GM18861 (cell line): ENCODE measurements around the gene MALRD1.
"Not testable (repeated sequence)": the region's sequence is repeated elsewhere in the genome, so short reads cannot be mapped to it uniquely, and the experiment has no call there.

ENCODE experiments used
- ATAC-seq: cut with Tn5 transposase; IDR thresholded peaks from one replicate; pipeline ENCODE4 v1.9.1; 2021; ENCODE audit not compliant: unreplicated experiment

The MALRD1 gene

GRCh38 chr10:19480353-19480752 lies 431.8 kb downstream of the MALRD1 start:
- no peak for ATAC-seq

- ATAC-seq, result no peak
Measured at GRCh38 chr10:19483421-19483820, 434.8 kb downstream of the MALRD1 start.

DNA sequence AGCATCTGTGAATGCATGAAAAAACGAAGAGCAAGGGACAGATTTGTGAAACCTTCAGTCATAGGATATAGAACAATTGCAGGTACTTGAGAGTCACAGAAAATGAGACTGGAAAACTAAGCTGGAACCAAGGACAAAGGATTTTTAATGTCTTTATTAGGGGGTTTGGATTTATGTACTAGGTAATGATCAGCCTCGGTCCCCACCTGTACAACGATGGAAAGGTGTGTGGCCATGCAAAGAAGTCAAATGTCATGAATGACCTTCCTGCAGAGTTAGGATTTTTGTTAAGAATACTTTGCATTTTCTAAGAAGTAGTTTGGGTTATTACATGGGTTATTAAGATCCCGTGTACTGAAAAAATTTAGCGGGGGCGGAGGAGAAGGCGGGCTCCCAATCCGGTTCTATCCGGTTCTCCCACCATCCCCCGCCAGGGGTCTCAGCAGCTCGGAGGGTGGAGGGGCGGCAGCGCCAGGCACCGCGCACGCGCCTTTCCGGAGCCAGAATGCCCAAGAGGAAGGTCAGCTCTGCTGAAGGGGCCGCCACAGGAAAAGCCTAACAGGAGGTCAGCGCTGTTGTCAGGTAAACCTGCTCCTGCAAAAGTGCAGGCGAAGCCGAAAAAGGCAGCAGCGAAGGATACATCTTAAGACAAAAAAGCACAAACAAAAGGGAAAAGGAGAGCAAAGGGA lies 440.1 kb downstream of the MALRD1 start:
- no peak for ATAC-seq

GRCh38 chr10:19491166-19491565 lies 442.6 kb downstream of the MALRD1 start:
- no peak for ATAC-seq

- ATAC-seq, result no peak
Measured at GRCh38 chr10:19493917-19494316, 445.3 kb downstream of the MALRD1 start.

GRCh38 chr10:19497026-19497425 lies 448.4 kb downstream of the MALRD1 start:
- no peak for ATAC-seq

GRCh38 chr10:19498393-19499290 lies 450.0 kb downstream of the MALRD1 start:
- no peak for ATAC-seq

DNA sequence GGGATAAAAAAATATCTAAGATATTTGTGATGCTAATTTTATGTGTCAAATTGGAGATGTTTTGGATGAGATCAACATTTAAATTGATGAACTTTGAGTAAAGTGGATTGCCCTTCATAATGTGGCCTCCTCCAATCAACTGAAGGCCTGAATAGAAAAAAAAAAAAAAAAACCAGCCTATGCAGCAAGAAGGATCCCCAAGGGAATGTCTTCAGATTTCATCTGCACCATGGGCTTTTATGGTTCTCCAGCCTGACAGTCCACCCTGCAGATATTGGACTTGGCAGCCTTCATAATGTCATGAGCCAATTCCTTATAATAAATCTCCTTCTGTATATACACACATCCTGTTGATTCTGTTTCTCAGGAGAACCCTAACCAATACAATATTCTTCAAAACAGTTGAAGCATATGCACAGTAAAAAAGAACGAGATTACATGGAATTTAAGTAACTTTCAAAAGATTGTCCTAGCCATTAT lies 450.7 kb downstream of the MALRD1 start:
- ATAC-seq, result no peak

DNA sequence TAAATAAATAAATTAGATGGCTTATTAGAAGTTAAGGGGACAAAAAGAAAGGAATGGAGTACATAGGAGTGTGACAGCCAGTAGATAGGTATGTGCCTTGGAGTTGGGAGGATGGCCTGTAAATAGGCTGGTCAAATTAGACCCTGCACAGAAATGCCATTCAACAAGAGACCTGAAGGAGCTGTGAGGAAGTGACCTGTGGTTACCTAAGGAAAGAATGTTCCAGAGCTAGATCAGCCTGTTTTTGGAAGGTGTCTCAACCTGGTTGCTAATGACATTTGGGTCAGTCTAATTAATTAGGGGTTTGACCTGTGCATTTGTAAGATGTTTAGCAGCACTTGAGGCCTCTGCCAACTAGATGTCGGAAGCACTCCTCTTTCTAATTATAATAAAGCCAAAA lies 452.4 kb downstream of the MALRD1 start:
- ATAC-seq, result no peak

- no peak for ATAC-seq
Measured at GRCh38 chr10:19505320-19506312, 457.0 kb downstream of the MALRD1 start.

GRCh38 chr10:19510005-19510732 lies 461.6 kb downstream of the MALRD1 start:
- not testable (repeated sequence) for ATAC-seq

DNA sequence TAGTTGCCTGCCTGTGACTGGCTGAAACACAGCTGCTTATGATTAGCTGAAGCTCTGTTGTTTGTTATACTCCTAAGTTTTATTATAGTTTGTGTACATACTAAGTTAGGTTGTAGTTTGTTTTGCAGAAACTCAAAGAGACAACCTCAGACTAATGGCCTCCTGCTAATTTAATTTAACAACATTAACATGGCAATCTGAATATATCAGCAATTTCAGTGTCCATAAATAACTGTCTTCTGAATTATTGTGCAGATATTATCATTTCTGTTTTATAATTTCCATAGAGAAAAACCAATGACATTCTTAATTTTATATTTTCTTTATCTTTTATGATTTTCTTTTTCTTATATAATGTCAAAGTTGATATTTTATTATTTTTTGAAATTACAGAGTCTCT lies 469.5 kb downstream of the MALRD1 start:
- ATAC-seq, result no peak

DNA sequence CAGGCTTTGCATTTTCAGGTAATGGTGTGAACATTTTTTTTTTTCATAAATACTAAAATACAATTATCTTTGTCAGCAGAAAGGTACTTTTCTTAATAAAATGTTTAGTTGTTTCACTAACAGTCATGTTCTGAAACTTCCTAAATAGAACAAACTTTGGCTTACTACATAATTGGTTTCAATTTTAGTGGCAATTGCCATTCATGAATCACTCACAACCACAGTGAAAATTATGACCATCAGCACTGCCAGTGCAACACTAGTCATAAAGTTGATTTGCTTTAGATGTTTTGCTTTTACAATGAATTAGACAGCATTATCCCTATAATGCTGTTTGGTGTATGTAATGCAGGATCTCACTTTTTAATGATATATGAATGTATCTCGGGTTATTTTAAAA lies 470.0 kb downstream of the MALRD1 start:
- ATAC-seq, result no peak

DNA sequence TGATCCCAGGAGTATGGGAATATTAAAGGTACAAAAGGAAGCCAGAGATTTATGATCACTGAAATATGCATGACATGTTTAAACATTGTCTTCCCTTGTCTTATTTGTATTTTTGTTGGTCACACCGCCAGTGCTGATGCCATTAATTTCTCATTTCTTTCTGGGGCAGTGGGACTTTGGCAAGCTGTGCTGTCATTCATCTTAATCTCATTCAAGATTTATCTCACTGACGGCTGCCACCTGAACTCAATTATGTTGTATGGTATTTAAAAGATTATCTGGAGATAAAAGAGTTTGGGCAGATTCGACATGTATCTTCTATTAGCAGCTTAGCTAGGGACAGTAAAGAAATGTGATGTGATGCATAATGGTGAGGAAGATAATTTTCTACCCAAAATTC lies 482.7 kb downstream of the MALRD1 start:
- no peak for ATAC-seq

GRCh38 chr10:19532411-19532810 lies 483.8 kb downstream of the MALRD1 start:
- ATAC-seq, result no peak

GRCh38 chr10:19541299-19541698 lies 492.7 kb downstream of the MALRD1 start:
- ATAC-seq, result no peak

GRCh38 chr10:19546224-19546623 lies 497.6 kb downstream of the MALRD1 start:
- ATAC-seq, result no peak

- no peak for ATAC-seq
Measured at GRCh38 chr10:19549503-19549902, 500.9 kb downstream of the MALRD1 start.

GRCh38 chr10:19556666-19557065 lies 508.1 kb downstream of the MALRD1 start:
- ATAC-seq, result no peak

DNA sequence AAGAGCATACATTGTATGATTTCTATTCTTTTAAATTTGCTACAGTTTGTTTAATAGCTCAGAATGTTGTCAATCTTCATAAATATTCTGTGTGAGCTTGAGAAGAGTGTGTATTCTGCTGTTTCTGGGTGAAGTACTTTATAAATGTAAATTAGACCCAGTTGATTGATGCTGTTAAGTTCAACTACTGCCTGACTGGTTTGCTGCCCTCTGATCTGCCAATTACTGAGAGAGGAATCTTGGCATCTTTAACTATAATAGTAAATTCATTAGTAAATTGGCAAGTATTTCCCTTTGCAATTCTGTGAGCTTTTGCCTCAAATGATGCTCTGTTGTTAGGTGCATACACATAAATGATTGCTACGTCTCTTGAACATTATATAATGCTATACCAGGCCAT lies 512.6 kb downstream of the MALRD1 start:
- ATAC-seq, result no peak
